Measurements from ENCODE around the gene TNFSF9.

DNA sequence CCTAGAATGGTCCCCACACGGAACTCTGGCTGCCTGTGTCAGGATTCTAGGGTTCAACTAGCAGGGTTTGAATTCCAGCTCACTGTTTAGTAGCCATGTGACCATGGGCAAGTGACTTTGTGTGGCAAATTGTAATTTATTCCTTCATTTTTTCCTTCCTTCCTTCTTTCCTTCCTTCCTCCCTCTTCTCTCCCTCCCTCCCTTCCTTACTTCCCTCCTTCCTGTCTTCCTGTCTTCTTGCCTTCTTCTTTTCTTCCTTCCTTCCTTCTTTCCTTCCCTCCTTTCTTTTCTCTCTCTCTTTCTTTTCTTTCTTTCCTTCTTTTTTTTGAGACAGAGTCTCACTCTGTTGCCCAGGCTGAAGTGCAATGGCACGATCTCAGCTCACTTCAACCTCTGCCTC lies 40.7 kb upstream of the TNFSF9 start:
- TF ChIP-seq, protein P1, sequence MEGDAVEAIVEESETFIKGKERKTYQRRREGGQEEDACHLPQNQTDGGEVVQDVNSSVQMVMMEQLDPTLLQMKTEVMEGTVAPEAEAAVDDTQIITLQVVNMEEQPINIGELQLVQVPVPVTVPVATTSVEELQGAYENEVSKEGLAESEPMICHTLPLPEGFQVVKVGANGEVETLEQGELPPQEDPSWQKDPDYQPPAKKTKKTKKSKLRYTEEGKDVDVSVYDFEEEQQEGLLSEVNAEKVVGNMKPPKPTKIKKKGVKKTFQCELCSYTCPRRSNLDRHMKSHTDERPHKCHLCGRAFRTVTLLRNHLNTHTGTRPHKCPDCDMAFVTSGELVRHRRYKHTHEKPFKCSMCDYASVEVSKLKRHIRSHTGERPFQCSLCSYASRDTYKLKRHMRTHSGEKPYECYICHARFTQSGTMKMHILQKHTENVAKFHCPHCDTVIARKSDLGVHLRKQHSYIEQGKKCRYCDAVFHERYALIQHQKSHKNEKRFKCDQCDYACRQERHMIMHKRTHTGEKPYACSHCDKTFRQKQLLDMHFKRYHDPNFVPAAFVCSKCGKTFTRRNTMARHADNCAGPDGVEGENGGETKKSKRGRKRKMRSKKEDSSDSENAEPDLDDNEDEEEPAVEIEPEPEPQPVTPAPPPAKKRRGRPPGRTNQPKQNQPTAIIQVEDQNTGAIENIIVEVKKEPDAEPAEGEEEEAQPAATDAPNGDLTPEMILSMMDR (IDR thresholded peaks at IDR 0.05) = no peak
- TF ChIP-seq POLR2A (IDR thresholded peaks at IDR 0.05) = no peak

All from right lobe of liver (tissue), 4 donors.